ENCODE results near the gene MSH2.
"Not testable (repeated sequence)": the region's sequence is repeated elsewhere in the genome, so short reads cannot be mapped to it uniquely, and the experiment has no call there.

MSH2 gene

DNA sequence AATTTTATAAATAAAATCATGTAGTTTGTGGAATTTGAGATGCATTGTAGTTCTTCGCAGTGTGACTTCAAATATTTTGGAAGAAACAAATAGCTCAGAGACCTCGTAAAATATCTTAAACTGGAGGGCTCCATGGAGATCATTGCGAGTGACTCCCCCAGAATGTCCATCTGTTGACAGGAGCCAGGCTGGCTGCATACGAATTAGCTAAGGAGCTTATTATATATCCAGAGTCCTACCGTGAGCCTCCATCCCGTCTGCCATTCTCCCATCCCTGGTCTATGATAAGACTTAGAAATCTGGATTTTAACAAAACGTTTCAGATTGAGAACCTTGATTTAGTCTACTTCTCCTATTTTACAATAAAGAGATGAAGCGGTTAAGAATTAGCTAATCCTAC lies 80.2 kb downstream of the MSH2 start:
- DNase-seq: no peak

DNA sequence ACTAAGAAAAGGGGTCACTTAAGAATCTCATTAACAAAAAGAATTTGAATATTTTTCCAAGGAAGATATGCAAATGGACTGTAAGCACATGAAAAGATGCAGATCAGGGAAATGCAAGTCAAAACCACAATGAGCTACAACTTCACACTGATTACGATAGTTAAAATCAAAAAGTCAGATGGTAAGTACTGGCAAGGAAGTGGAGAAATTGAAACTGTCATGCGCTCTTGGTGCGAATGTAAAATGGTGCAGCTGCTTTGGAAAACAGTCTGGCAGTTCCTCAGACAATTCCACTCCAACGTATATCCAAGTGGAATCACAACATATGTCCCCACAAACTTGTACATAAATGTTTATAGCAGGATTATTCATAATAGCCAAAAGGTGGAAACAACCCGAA lies 81.4 kb downstream of the MSH2 start:
- DNase-seq: no peak

DNA sequence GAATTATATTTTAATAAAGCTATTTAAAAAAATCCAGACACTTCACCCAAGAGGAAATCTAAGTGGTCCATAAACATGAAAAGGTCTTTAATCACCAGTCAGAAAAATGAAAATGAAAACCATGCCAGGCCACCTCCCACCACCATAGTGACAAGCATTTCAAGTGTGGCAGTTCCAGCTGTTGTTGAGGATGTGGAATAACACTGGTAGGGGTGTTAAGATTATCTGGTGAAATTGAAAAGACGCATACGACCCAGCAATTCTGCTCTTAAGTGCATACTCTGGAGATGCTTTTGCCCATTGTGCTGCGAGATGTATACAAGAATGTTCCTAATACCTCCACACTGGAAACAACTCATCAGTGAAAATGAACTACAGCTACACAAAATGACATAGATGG lies 82.2 kb downstream of the MSH2 start:
- no peak for DNase-seq

DNA sequence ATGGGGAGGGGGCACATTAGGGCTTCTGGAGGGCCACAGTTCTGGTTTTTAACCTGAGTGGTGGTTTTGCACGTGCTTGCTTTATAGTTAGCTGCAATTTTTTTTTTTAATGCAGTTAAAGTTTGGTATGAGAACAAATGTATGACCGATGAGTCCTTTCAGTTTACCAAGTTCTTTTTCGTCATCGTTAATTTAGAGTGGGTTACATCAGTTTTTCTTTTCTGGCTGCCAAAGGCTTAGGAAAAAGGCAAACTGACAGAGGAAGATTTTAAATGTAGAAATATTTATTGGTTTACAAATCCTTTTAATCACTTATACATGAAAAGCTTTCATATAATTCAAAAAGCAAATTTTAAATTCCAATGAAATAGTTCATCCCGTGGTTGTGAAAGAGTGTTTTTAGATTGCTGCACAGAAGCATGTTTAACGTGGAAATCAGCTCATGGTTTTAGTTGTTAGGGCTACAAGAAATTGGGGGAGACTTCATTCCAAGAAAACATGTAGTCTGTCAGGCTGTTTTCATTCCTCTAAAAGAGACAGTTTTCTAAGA lies 82.9 kb downstream of the MSH2 start:
- no peak for DNase-seq

DNA sequence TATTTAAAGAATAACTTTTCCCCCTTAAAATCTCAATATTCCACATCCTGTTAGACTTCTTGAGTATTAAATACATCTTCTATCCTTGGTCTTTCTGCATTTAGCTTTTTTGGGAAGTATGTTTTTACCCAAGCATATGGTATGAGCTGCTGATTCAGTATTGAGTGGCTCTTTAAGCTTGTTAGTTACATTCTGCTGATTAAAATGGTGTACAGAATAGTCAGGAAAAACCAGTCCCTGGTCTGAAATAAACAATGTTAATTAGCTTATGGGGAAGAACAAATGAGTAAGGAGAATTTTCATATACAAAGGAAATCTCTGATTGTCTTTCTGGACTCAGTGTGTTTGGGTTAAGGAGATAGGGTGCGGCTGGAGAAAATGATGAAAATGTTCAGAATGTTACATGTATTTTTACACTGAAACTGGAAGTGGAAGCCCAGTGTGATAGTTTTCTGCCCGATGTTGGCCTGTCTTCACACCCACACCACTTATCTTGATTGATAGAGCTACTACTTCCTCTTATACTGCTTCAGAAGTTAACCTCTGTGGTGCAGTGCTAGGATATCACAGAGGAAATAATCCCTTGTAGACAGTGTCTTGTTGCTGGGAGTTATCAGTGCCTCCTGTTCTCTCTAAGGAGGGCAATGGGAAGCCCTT lies 84.0 kb downstream of the MSH2 start:
- no peak for DNase-seq

DNA sequence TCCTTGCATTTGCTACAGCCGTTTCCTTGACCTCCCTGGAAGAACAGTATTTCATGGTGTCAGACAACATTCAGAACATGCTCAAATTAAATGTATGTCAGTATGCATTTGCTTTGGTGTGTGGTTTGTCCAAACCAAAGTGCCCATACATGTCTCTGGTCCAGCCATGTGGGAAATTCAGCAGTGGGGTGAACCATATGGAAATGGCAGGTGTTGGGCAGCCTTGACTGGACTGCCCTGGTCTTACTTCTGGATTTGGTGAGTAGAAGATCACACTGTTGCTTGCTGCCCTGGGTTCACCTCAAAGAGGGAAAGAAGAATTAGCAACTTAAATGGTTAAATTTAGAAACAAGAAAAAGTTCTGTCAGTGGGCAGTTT lies 84.5 kb downstream of the MSH2 start:
- no peak for DNase-seq

DNA sequence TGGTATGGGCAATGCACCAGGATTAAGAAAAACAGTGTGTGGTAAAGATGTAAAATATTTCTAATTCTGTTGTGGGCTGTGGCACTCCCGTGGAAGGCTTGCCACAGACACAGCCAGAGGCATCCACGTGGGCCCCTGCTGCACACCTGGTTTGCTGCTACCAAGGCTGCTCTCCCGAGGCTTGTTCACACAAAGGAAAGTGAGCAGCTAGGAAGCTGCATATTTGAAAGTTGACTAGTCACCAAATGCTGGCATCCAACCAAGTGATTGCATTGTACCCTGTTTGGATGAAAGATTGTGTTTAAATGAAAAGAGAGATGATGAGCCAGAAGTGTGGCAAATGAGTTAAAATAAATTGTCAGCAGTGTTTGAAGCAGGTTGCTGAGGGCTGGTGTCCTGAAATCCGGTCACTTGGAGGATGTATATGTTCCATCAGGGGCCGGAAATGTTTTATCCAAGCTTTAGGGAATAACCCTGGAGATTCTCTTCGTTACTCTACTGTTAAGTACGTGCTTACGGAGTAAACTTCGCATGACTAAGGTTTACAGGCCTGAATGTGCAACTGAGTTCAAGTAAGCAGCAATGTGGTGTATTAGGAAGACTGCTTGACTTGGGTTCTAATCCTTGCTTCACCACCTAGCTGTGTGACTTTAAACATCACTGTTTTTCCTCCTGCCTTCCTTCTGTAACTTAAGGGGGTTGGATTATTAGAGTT lies 86.1 kb downstream of the MSH2 start:
- DNase-seq: no peak

DNA sequence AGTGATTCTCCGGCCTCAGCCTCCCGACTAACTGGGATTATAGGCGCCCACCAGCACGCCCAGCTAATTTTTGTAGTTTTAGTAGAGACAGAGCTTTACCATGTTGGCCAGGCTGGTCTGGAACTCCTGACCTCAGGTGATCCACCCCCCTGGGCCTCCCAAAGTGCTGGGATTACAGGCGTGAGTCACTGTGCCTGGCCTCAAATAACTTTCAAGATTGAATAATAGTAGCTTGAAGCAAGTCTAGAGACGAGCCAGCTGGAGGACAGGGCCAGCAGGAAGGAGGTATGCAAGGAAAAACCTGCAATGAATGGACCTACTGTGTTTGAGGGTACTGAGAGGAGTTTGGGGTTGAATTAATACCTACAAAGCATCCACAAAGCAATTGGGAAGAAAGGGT lies 87.5 kb downstream of the MSH2 start:
- no peak for DNase-seq

DNA sequence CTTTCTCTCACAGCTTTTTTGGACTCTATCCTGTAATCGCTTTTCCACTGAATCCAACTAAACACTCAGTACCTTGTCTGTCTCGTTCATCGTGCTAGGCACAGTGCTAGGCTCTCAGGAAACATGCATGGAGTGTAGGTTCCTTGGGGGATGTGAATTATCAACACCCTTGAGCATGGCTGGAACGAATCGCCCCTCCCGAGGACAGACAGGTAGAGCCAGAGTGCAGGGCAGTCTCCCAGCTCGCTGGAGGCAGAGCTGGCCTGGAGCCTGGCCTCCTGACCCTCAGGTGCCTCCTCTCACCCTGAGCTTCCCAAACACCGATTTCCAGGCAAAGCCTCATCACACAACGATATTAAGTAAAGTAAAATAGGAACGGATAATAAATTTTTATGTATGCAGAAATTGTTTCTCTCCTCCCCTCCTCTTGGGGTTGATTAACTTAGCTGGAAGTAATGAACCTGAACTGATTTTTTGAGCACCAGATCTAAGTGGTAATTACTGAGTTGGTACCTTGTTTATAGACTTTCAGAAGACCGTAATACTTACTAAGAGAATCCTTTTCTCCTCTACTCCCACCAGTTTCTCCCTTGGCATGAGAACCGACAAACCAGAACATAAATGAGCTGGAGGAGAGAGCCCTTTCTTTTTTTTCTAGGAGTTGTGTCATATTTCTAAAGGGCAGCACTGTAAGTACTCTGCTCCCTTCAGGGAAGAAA lies 90.5 kb downstream of the MSH2 start:
- no peak for DNase-seq

DNA sequence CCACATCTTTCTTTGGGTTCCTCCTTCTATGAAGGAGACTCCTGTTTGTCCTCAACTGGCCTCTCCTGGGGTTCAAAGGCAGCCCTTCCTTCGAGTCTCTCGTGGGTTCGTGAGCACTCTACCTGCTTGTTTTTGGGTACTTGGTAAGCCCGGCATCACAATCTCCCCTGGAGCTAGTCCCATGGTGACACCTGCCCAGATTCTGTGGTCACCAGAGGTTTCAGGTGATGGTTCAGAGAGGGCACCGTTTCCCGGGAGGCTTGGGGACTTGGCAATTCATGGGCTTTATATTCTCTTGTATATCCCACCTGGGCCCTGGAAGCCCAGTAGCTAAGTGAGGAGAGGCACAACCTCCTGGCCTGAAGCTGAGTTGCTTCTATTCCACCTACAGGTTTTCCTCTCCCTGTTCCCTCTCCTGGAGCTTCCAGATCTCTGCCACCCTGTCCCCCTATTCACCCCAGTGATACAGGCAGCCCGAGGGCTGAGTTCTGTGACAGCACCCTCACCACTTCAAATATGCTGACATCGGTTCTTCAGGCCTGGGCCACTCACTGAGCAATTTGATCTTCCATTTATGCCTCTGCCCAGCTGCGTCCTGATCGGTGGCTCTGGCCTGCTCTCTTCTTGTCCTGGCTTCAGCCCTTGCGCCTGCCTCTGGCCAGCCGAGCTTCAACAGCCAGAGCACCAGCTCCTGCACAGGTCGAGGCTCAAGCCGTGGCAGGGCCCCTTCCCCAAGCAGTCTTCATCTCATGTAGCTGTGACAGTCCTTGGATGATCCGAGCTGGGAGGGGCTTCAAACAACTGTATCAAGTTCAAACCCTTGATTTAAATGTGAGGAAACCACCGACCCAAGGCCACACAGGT lies 91.5 kb downstream of the MSH2 start:
- no peak for DNase-seq

DNA sequence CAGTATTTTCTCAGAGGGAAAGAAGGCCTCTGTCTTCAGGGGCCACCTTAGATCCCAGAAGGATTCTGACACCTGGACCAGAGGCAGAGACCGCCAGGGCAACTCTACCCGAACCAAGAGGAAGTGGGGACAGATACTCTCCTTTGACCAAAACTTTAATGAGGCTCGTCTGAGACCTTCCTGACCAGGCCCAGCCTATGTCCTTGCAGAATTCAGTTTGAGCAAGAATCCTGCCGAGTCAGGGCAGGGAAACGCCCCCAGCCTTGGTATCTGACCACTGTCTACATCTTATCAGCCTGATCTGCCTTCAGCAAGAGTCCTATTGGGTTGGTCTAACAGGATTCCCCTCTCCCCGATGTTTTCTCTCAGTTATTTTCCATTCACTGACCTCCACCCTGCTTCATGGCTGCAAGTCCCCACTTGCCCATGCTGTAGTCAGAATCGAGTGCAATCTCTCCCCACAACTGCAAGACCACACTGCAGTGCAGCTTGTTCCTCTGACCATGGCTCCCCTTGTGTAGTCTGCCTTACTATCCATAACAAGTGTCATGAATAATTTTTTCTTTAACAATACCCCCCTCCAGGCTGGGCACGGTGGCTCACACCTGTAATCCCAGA lies 95.0 kb downstream of the MSH2 start:
- DNase-seq: no peak

DNA sequence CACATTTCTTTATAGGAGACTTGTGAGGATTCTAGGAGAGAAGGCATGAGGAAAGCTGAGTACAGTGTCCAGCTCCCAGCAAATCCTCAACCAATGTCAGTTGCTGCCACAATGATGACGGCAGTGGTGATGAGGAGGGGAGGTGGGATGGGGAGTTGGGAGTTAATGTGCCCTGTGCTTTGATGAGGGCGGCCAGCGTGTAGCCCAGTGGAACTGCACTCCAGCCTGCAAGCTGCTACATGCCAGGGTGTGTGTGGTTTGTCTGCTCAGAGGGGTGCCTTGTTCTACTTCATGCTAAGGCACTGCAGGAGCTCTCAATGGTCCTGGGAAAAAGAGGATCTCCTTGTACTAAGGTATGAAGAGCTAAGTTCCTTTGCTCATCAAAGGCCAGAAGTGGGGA lies 96.1 kb downstream of the MSH2 start:
- no peak for DNase-seq

DNA sequence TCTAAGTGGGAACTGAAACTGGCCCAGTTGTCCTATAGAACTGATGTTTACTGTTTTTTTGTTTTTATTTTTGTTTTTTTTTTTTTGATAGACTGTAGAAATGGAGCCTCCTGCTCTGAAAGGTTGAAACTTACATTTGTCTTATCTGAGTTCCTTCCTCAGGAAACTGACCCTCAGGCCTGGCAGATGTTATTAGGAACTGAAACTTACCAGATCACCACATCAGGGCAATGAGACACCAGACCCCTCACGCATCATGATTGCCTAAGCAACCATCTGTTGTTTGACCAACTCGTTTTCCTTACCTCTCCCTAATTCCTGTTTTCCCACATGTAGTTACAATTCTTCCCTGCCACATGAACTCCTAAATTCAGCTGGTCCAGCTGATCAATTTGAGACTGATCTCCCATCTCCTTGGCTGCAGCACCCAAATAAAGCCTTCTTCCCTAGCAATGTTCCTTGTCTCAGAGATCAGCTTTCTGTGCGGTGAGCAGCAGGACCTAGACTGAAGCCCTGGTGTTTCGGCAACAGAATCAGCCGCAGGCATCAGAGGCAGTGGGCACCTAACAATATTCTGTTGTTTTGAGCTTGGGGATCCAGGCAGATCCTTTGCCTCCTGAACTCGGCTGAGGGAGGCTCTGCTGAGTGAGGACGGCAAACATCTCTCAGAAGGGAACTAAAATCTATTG lies 96.8 kb downstream of the MSH2 start:
- DNase-seq: no peak

DNA sequence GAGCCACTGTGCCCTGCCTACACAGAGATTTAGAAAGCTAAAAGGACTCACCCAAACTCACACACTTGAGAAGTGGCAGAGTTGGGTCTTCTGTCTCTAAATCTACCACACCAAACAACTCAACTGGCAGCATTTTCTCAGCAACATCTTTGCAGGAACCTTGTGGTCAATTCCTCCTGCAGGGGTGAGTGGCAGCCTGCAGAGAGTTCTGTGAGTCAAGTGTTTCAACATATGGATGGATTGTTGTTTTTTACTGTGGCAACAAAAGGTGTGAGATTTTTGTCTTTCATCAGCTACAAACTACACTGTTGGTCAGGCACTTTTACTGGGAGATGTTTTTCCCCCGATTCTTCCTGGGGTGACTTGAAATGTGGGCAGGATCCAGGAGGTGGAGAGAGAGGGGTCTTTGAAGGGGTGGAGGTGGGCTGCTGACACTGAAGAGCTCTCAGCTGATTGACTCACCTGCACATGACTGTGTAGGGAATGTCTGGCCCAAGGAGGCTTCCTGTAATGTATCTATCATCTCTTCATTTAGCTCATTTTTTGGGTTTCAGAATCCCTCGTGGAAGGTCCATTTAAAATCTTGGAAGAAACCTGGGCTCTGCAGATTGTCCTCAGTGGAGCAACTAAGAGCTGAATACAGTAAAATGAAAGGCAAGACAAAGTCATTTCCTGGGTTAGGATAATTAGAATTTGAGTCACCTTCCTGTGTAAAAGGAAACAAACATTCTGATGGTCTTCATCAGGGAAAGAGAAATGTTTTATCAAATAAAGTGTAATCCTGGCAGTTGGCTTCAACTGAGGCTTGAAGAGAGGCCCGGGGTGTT lies 98.6 kb downstream of the MSH2 start:
- no peak for DNase-seq

DNA sequence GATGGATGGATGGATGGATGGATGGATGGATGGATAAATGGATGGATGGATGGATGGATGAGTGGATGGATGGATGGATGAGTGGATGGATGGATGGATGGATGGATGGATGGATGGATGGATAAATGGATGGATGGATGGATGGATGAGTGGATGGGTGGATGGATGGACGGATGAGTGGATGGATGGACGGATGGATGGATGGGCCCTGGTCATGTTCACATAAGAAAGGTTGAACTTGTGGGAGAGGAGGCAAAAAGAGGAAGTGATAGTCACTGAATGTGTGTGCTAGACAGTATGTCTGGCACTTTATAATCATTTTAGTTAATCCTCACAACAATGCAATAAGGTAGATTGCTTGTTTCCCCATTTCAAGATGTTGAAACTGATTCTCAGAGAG lies 99.5 kb downstream of the MSH2 start:
- DNase-seq: not testable (repeated sequence)

DNA sequence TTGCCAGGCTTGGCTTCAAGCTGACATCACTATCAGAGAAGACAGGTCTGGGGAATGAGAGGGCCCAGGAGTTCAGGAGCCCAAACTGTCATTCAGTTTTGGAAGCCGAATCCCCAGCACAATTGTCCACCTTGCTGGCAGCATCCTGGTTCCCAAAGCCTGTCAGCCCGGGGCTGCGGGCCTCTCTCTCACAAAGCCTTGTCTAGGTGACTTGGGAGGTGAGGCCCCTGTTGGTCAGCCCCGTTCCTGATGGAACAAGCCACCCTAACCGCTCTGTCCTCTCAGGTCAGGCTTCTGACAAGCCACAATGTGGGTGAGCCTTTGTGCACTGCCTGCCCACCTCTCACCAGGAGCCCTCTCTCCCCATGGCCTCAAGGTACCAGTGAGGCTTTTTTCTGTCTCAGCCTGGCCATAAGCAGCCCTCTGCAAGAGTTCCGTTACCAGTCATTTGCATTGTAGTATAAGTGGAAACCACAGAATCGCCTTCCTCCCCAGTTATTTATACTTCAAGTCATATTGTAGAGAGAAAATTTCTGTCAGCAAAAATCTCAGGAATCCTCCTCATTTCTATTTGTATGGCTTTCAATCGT lies 100.6 kb downstream of the MSH2 start:
- no peak for DNase-seq

DNA sequence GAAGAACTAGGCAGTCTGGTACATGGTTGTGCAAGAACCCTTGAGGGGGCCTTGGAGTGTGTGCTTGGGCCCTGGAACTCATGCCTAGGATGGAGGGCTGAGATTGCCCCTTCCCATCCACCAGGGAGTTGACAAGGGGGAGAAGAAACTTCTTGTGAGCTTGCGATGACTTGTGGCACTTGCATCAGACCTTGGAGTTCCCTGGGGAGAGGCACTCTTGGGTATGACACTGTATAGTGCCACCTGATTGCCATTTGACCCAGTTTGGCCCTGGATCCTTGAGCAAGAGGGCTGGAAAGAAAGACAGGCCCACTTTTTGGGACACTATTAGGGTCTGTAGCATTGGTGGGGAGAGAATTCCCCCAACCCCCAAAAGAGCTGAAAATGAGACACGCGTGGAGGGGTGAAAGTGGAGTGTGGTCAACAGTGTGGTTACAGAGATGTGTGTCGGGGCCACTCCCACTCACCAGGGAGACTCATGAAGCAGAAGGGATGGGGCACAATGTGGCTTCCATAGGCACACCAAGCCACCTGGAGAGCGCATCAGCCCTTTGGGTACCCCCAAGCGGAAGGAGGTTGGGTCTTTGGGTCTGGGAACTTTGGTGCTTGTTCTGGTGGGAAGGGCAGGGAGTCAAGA lies 101.3 kb downstream of the MSH2 start:
- no peak for DNase-seq

DNA sequence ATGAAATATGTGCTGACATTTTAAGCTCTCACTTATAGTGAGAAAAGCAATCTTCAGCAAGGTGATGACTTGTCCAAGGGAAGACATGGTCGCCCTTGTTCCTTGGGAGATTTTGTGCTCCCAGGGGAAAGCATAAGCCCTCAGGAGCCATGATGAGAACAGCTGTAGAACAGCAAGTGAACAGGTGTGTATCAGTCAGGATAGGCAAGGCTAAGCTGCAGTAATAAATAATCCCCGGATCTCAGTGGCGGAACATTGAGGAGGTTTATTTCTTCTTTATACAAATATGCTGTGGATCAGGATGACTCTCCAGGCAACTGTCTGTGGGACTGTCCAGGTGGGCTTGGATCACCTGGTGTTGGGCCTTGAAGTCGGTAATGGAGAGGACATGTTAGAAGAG lies 103.1 kb downstream of the MSH2 start:
- no peak for DNase-seq

DNA sequence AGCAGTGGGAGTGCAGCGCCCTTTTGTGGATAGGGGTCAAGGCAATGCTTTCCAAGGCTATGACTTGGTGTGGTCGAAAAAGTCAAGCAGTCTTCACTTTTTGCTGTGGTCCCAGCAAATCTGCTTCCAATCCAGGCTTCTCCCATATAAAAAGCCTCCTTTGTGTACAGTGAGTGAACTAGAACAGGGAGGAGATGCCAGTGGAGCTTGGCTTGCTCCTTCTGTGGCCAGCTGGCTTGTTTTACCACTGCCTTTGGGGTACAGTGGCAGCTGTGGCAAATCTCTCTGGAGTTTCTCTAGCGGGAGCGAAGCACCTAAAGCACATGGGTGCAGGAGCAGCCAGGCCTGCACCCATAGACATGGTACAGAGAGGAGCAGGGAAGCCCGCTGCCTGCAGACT lies 103.5 kb downstream of the MSH2 start:
- peak in 5 of 51 donors; percentile 6 to 42 (median 20) for DNase-seq
